ELF-1 (cell line): ENCODE results near the gene NUP93.
"Not testable (repeated sequence)": the region's sequence is repeated elsewhere in the genome, so short reads cannot be mapped to it uniquely, and the experiment has no call there.

Experiments used
- DNase-seq: peaks from one replicate; pipeline ENCODE4 v3.0.0-alpha.2; 2016; ENCODE audit warnings: low read depth, low spot score

NUP93 gene

DNA sequence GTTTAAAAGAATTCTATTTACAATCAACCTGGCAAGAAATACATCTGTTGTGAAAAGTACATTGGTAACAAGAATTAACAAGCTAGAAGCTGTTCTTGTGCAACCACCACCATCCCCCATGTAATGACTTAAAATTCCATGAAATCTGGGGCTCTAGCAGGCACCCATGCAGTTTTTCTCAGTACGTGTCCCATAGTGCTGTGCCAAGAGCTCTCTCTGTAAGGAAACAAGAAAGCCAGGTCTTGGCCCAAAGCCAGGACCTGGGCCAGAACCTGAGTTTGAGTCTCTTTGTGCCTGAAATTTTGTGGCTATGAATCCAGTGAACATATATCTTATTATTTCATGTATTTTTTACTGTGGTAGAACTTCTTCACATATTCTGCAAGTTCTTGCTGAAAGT is 46.6 kb downstream of the NUP93 start:
- no peak for DNase-seq

GRCh38 chr16:56777001-56777400 is 47.1 kb downstream of the NUP93 start:
- DNase-seq, result no peak

DNA sequence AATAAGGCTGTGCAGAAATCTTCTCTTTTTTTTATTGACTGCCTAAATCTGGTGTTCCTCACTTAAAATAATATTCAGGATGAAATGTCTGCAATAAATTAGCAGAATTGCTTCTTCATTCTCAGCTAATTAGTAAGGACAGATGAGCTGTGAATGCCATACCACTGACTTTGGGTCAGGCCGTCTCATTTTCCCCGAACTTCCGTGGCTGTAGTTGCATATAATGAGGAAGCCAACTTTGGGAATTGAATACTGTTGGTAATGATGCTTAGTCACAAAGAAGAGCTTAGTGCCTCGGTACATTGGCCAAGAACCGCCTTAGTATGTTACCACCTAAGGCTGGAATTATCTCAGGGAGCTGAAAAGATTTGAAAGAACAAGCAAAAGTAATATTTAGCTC is 47.6 kb downstream of the NUP93 start:
- no peak for DNase-seq

DNA sequence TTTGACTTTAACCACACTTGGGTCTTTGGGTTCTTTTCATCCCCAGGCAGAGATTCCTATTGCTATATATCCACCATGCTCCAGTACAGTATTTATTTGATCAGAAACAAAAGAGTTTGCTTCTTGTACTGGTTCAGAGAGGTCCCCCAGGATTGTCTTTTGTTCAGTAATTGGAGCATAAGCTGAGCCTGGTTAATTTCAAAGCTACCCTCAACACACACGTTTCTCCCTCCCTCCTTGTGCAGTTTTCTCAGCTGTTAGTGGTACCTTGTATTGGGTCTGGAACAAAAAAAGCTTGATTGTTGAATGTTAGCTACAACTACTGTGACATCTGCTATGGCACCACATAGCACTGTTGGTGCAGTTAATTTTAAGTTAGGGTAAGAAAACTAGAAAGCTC is 50.0 kb downstream of the NUP93 start:
- no peak for DNase-seq

DNA sequence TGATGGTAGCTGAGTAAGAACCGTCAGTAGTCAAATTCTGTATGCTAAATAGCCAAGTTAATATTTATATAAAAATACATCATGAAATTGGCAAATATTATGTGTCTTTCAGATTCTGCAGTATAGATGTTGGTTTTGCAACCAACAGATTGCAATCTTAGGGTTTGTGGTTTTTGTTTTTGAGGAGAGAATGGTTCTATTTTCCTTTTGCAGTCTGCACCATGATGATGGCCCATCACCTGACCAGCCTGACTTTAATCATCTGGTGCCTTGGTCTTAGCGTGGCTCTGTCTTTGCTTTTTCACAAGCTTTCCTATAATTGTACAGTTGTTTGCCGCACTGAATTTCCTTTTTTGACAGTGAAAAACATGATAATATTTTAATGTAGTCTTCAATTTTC is 50.7 kb downstream of the NUP93 start:
- no peak for DNase-seq

DNA sequence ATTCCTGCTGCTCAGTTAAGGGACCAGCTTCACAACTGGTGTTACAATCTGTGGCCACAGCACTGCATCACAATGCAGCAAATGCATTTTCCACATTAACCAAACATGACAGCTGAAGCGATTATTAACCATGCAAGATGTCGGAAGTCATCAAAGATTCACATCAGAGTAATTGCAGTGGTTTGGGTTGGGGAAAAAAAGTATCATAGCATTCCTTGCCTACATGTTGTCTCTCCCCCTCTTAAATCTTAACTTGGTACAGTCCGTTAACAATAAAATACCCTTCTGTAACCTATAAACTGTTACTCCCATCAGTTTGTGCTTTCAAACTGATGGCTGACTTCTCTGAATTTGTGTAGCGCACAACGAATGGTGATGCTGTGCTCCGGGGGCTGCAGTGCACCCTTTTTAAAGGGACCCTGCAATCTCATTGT is 51.6 kb downstream of the NUP93 start:
- DNase-seq, result no peak

- no peak for DNase-seq
Measured at GRCh38 chr16:56783344-56783743, 53.4 kb downstream of the NUP93 start.

- DNase-seq, result no peak
Measured at GRCh38 chr16:56785317-56785716, 55.4 kb downstream of the NUP93 start.

GRCh38 chr16:56787167-56787566 is 57.2 kb downstream of the NUP93 start:
- DNase-seq, result no peak

- DNase-seq, result no peak
Measured at GRCh38 chr16:56788435-56788834, 58.5 kb downstream of the NUP93 start.

DNA sequence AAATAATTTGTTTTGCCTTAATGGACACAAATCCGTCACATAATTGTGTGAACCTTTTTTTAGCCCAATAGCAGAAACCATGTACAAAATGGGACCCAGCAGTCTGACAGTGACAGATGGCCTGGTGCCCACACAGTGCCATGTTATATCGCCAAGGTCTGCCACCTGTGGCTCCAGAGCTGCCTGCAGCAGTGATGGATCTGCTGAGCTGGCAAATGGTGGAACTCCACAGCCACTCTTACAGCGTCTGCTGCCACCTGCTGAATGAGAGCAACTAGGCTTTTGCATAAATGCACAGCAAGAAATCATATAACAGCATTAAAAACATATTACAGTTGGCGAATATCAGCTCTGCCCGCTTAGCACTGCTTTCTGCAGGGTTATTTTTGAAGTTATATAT is 59.4 kb downstream of the NUP93 start:
- no peak for DNase-seq

- DNase-seq, result no peak
Measured at GRCh38 chr16:56792967-56793366, 63.0 kb downstream of the NUP93 start.

DNA sequence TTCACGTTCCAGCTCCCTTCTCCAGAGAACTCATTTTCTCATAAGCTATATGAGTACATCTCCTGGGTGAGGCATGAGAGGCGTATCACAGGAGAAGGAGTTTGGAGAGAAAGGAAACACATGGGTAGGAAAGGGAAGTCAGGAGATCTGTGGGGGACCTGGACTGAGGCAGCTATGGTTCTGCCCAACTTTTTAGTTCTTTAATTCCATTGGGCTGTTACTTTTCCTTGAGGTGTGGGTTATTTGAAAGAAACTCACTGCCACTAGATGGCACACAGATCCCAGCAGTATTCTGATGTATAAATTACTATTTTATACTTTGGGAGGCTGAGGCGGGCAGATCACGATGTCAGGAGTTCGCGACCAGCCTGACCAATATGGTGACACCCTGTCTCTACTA is 63.6 kb downstream of the NUP93 start:
- no peak for DNase-seq

DNA sequence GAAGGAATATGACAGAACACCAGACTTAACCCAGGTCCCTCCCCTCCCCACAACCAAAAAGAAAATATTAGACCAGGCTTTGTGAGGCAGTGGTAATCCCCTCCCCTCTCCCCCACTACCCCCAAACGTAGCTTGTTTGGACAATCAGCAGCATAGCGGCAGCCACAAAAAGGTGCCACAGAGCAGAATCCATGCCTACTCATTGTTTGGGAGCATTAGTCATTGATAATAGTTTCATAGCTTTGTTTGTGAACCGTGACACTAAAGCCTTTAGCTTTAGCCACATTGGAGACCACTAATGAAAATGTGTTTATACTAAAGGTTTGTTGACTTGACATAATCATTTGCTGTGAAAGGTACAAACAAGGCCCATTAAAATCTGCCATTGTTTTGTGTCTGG is 65.1 kb downstream of the NUP93 start:
- DNase-seq, result no peak

DNA sequence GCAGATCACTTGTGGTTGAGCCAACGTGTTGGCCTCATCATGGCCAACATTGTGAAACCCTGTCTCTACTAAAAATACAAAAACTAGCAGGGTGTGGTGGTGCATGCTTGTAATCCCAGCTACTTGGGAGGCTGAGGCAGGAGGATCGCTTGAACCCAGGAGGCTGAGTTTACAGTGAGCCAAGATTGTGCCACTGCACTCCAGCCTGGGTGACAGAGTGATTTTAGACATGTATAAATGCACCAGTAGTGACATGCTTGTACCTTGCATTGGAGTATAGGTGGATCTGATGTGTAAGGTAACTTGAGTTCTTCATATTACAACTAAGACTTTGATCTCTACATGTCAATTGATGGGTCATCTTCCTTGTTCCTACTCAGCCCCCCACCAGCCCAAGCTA is 67.1 kb downstream of the NUP93 start:
- not testable (repeated sequence) for DNase-seq

GRCh38 chr16:56797861-56798260 is 67.9 kb downstream of the NUP93 start:
- no peak for DNase-seq

DNA sequence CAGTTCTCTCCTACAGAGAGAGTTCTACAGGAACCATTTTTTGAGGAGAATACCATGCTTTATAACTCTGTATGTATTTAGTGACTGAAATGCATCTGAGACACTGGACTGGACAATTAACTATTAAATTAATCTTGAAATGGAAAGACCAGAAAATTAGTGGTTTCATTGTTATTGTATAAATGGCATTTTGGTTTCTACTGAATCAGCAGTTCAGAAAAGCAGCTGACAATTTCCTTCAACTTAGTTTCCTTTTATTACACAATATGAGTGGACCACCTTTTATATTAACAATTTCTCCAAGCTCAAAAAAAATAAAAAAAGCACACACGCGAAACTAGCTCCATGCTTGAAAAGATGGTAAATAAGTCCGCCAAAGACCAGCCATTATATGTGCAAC is 69.0 kb downstream of the NUP93 start:
- no peak for DNase-seq

- DNase-seq, result no peak
Measured at GRCh38 chr16:56800355-56800754, 70.4 kb downstream of the NUP93 start.

- DNase-seq, result no peak
Measured at GRCh38 chr16:56801762-56802161, 71.8 kb downstream of the NUP93 start.

DNA sequence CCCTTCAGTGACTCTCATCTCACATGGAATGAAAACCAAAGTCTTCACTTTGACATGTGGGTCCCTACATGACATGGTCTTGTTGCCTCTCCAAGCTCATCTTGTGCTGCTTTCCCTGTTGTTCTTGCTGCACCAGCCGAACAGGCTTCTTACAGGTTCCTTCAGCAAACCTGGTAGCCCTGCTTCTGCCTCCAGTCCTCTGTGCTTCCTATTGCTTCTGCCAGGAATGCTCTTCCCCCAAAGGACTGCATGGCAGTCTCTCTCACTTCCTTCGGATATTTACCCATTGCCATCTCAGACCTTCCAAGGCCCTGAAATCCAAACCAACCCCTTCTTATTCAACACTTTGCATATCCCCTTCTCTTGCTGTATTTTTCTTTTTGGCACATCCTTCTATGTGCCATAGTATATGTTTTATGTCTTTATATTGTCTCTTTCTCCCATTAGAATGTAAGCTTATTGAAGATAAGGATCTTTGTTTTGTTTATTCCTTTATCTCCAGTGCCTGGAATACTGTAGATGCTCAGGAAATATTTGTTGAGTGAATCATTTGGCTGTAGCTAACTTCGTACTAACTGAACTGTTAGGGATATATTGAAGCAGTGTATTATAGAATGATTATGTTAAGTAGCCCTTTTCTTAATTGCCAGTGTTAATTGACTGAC is 77.2 kb downstream of the NUP93 start:
- peak; percentile 76 for DNase-seq

GRCh38 chr16:56807676-56808067 is 77.7 kb downstream of the NUP93 start:
- peak; percentile 51 for DNase-seq

DNA sequence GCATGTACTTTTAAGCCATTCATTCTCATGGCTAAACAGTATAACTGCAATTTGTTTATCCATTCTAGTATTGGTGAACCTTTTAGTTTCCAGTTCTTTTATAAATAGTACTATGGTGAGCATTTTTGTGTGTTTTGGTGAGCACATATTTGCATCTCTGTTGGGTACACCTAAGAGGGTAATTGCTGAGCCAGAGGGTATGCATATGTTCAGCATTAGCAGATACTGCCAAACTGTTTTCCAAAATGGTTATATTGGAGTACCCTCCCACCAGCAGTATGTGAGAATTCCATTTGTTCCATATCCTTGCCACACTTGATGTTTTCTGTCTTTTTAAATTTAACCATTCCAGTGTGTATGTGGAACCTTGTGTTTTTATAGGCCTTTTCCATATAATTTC is 81.0 kb downstream of the NUP93 start:
- DNase-seq, result no peak

DNA sequence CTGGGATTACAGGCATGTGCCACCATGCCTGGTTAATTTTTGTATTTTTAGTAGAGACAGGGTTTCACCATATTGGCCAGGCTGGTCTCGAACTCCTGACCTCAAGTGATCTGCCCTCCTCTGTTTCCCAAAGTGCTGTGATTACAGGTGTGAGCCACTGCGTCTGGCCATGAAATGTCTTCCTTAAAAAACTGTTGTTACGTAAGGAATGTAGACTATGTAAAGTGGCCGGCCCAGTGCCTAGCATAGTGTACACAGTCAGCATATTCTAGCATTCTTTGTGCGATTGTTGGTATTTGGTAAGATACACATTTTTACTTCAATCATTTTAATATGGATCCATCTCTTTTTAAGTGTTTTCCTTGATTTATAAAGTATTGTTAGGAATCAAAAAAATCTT is 81.7 kb downstream of the NUP93 start:
- not testable (repeated sequence) for DNase-seq

- no peak for DNase-seq
Measured at GRCh38 chr16:56812884-56813283, 83.0 kb downstream of the NUP93 start.
